Right lobe of liver (tissue), 6 donors: ENCODE results near the gene DENND1B. TPM values are rescaled to one million over a fixed set of nuclear protein-coding genes. Genes with fewer than 3 reads are reported as not detected.

Experiments
- ATAC-seq, 4 donors: fragments of 200-7000 bp; cut with Tn5 transposase; one replicate each; pipeline ENCODE4 v1.9.1; 2020; ENCODE audit warnings: mild to moderate bottlenecking in 4 of 4, moderate library complexity in 4 of 4
- DNase-seq, 3 donors: peaks; one replicate each; pipeline ENCODE4 v3.0.0-alpha.2; 2020
- H3K27ac ChIP-seq, 3 donors: fragments of 200-600 bp; one replicate each; pipeline ENCODE4 v1.8.0; 2022
- H3K27me3 ChIP-seq, 2 donors: fragments of 200-600 bp; one replicate each; pipeline ENCODE4 v1.8.0; 2022
- H3K36me3 ChIP-seq, 4 donors: fragments of 200-600 bp; sonication (generic) in 1 of 4; one replicate each; pipeline versions ENCODE4 v1.5.1 to v1.8.0; 2017 to 2022; ENCODE audit warnings: control low read depth in 1 of 4
- H3K4me1 ChIP-seq, 4 donors: fragments of 200-600 bp; sonication (generic) in 1 of 4; one replicate each; pipeline versions ENCODE4 v1.5.1 to v1.8.0; 2017 to 2022; ENCODE audit warnings: control low read depth in 1 of 4
- H3K4me3 ChIP-seq, 3 donors: fragments of 200-600 bp; one replicate each; pipeline ENCODE4 v1.8.0; 2022
- H3K9me3 ChIP-seq, 4 donors: fragments of 200-600 bp; sonication (generic) in 1 of 4; one replicate each; pipeline versions ENCODE4 v1.5.1 to v1.8.0; 2017 to 2022; ENCODE audit warnings: control low read depth in 1 of 4
- CTCF ChIP-seq, 4 donors: fragments of 200-600 bp in 3 of 4; fragments of 450-650 bp in 1 of 4; IDR thresholded peaks; one replicate each; pipeline versions ENCODE4 v1.5.1 to v1.8.0; 2016 to 2022; ENCODE audit warnings: antibody characterized with exemption in 4 of 4, mild to moderate bottlenecking in 2 of 4
- POLR2A ChIP-seq: fragments of 450-650 bp; IDR thresholded peaks from one replicate; pipeline ENCODE4 v1.6.1; 2017; ENCODE audit warnings: antibody characterized with exemption, mild to moderate bottlenecking
- WGBS: methylation state at CpG from one replicate; pipeline ENCODE4 v1.1.6; 2018; ENCODE audit warnings: low coverage, low lambda C conversion rate; ENCODE audit not compliant: insufficient coverage; ENCODE audit errors: missing lambda C conversion rate; 5-methylcytosine and 5-hydroxymethylcytosine counted together
- intact Hi-C, 2 donors: fragments of 100-400 bp; cut with DNase I; formaldehyde crosslinking; loops; one replicate each; pipeline versions ENCODE4 v1.11.2 to v1.14.1; 2022
- total RNA-seq, 6 experiments: library from RNA; depleted of rRNA in 2 of 6; stranded (reverse); fragments of >200 nt in 2 of 6; fragmentation: NEBNext Ultra II Directional in 3 of 6; extraction: Animal tissue kit (Norgen Biotek cat#: 25700) in 3 of 6; gene quantifications; one replicate each; pipeline versions ENCODE4 v1.1.0 to v1.2.4, GENCODE V29; 2016 to 2023
- donor health status: DM: no; HTN: yes; CAD: no.
- donor health status: DM: no; HTN: no; CAD: no.
- donor health status: DM: no; HTN: no; CAD: no.
- donor health status: DM: no; HTN: yes; CAD: no.
- donor health status: DM: no; HTN: yes; CAD: no.

The DENND1B gene
- total RNA-seq, 6 experiments from 2014 or later = 6.4 to 8.9 (median 7.3) TPM

GRCh38 chr1:197553281-197553680, 222.0 kb downstream of the DENND1B start:
- H3K27me3 ChIP-seq = no peaks in the 10 kb centered on the region
- H3K9me3 ChIP-seq = no peaks in the 10 kb centered on the region
- TF ChIP-seq CTCF (IDR thresholded peaks at IDR 0.05) (no peak), POLR2A (no peak)
- 0% methylated on average over 1 of the region's 1 CpG for WGBS
- no peak overlapping the region for H3K4me3 ChIP-seq
- ATAC-seq (peak; percentile 97 to 100 (median 99)), DNase-seq (peak; percentile 30 to 63 (median 54))
- no peak overlapping the region for H3K27ac ChIP-seq
- no peaks in the 10 kb centered on the region for H3K36me3 ChIP-seq
- intact Hi-C loops = no loop called here
- peaks cover 0 to 8% (median 0%) of the 10 kb centered on the region in 4 donors for H3K4me1 ChIP-seq

DNA sequence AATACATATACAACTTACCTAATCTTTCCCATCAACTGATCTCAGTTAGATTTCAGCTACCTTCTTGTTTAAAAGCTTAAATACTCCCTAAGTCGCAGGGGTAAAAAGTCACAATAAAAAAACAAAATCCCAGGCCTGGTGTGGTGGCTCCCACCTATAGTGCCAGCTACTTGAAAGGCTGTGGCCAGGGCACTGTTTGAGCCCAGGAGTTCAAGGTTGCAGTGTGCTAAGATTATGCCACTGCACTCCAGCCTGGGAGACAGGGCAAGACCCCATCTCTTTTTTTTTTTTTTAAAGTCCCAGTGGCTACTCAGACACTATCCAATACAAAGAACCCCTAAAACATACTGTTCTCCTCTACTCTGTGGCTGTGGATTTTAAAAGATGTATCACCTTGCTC, 228.3 kb downstream of the DENND1B start:
- Histone ChIP-seq H3K36me3 (no peaks in the 10 kb centered on the region), H3K4me3 (no peak overlapping the region), H3K9me3 (no peaks in the 10 kb centered on the region), H3K27me3 (no peaks in the 10 kb centered on the region), H3K4me1 (no peaks in the 10 kb centered on the region), H3K27ac (no peak overlapping the region)
- 91% methylated on average over 1 of the region's 1 CpG for WGBS
- TF ChIP-seq POLR2A (no peak), CTCF (IDR thresholded peaks at IDR 0.05) (no peak)
- peak in 1 of 4 donors; percentile 39 for ATAC-seq
- intact Hi-C loops = no loop called here
- no peak for DNase-seq

GRCh38 chr1:197544553-197544952, 230.7 kb downstream of the DENND1B start:
- Histone ChIP-seq H3K4me3 (no peak overlapping the region), H3K27me3 (no peaks in the 10 kb centered on the region), H3K36me3 (no peaks in the 10 kb centered on the region), H3K4me1 (no peaks in the 10 kb centered on the region), H3K9me3 (no peaks in the 10 kb centered on the region), H3K27ac (no peak overlapping the region)
- ATAC-seq (no peak), DNase-seq (no peak)
- intact Hi-C loops = no loop called here
- TF ChIP-seq POLR2A (no peak), CTCF (IDR thresholded peaks at IDR 0.05) (no peak)
- 79% methylated on average over 2 of the region's 2 CpGs for WGBS

- Histone ChIP-seq H3K36me3 (no peaks in the 10 kb centered on the region), H3K27me3 (no peaks in the 10 kb centered on the region), H3K27ac (no peak overlapping the region), H3K4me3 (no peak overlapping the region), H3K9me3 (no peaks in the 10 kb centered on the region), H3K4me1 (no peaks in the 10 kb centered on the region)
- ATAC-seq (peak in 1 of 4 donors; percentile 60), DNase-seq (no peak)
- intact Hi-C loops = no loop called here
- 74% methylated on average over 3 of the region's 3 CpGs for WGBS
- TF ChIP-seq CTCF (IDR thresholded peaks at IDR 0.05) (no peak), POLR2A (no peak)
Observed at GRCh38 chr1:197544130-197544529, 231.2 kb downstream of the DENND1B start.

GRCh38 chr1:197541411-197541810, 233.9 kb downstream of the DENND1B start:
- no peaks in the 10 kb centered on the region for H3K4me1 ChIP-seq
- DNase-seq (no peak), ATAC-seq (no peak)
- no peaks in the 10 kb centered on the region for H3K36me3 ChIP-seq
- no peaks in the 10 kb centered on the region for H3K9me3 ChIP-seq
- intact Hi-C loops = no loop called here
- H3K27ac ChIP-seq = no peak overlapping the region
- no peak for TF ChIP-seq POLR2A
- TF ChIP-seq CTCF (IDR thresholded peaks at IDR 0.05) = no peak
- H3K4me3 ChIP-seq = no peak overlapping the region
- no peaks in the 10 kb centered on the region for H3K27me3 ChIP-seq
